ENCODE data around the gene MTCL1.

DNA sequence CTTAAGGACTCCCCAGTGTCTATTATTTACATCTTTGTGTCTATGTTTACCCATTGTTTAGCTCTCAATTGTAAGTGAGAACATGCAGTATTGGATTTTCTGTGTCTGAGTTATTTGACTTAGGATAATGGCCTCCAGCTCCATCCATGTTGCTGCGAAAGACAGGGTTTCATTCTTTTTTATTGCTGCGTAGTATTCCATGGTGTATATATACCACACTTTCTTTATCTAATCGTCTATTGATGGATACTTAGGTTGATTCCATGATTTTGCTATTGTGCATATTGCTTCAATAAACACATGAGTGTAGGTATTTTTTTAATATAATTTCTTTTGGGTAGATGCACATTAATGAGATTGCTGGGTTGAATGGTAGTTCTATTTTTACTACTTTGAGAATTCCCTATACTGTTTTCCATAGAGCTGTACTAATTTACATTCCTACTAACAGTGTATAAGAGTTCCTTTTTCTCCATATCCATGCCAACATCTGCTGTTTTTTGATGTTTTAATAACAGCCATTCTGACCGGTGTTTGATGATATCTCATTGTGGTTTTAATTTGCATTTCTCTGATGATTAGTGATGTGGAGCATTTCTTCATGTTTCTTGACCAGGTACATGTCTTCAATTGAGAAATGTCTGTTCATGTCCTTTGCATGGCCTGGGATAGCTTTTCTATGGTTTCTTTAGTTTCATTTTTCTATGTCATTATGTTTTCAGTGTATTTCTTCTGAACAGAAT is 21.8 kb downstream of the MTCL1 start:
- TF ChIP-seq, protein P1, sequence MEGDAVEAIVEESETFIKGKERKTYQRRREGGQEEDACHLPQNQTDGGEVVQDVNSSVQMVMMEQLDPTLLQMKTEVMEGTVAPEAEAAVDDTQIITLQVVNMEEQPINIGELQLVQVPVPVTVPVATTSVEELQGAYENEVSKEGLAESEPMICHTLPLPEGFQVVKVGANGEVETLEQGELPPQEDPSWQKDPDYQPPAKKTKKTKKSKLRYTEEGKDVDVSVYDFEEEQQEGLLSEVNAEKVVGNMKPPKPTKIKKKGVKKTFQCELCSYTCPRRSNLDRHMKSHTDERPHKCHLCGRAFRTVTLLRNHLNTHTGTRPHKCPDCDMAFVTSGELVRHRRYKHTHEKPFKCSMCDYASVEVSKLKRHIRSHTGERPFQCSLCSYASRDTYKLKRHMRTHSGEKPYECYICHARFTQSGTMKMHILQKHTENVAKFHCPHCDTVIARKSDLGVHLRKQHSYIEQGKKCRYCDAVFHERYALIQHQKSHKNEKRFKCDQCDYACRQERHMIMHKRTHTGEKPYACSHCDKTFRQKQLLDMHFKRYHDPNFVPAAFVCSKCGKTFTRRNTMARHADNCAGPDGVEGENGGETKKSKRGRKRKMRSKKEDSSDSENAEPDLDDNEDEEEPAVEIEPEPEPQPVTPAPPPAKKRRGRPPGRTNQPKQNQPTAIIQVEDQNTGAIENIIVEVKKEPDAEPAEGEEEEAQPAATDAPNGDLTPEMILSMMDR (conservative IDR thresholded peaks at IDR 0.05; ENCODE audit: low read depth, low read length): no peak
- TF ChIP-seq EZH2 (IDR thresholded peaks at IDR 0.05; ENCODE audit: borderline replicate concordance, low read depth, low read length, poor library complexity, severe bottlenecking): no peak

Measured in A673 (cell line).